Right cardiac atrium (tissue), 5 donors: ENCODE measurements around the gene ABCA3. TPM values are rescaled to one million over a fixed set of nuclear protein-coding genes. Genes with fewer than 3 reads are reported as not detected.

Experiments
- ATAC-seq, 2 donors: fragments of 200-7000 bp; cut with Tn5 transposase; one replicate each; pipeline versions ENCODE4 v1.8.0 to v1.9.1; 2020; ENCODE audit warnings: moderate library complexity in 2 of 2, mild to moderate bottlenecking in 1 of 2
- DNase-seq, 3 donors: peaks; one replicate each; pipeline ENCODE4 v3.0.0-alpha.2; 2020
- H3K27ac ChIP-seq: one replicate; pipeline ENCODE4 v1.5.1; 2013; ENCODE audit warnings: mild to moderate bottlenecking, low read length, control low read depth, moderate library complexity
- H3K27me3 ChIP-seq: one replicate; pipeline ENCODE4 v1.6.1; 2013; ENCODE audit not compliant: control insufficient read depth, insufficient read depth
- H3K4me1 ChIP-seq: one replicate; pipeline ENCODE4 v1.6.1; 2013; ENCODE audit warnings: low read length; ENCODE audit not compliant: control insufficient read depth, insufficient read depth
- H3K4me3 ChIP-seq: one replicate; pipeline ENCODE4 v1.5.1; 2013; ENCODE audit warnings: low read length, control low read depth
- H3K9me3 ChIP-seq: one replicate; pipeline ENCODE4 v1.6.1; 2013; ENCODE audit warnings: low read length; ENCODE audit not compliant: control insufficient read depth
- WGBS: extraction: QIAGEN DNeasy Blood & Tissue Kit; methylation state at CpG from one replicate; pipeline ENCODE4 v1.1.7; 2013; 5-methylcytosine and 5-hydroxymethylcytosine counted together
- intact Hi-C, 4 donors: fragments of 100-400 bp; cut with DNase I; formaldehyde crosslinking; loops; one replicate each; pipeline versions ENCODE4 v1.11.0 to v1.14.0; 2022 to 2023
- polyA plus RNA-seq: library from polyadenylated mRNA; stranded (reverse); fragments of 200-250 nt; gene quantifications from one replicate; pipeline ENCODE4 v1.2.3, GENCODE V29; 2013
- total RNA-seq, 4 donors: library from RNA; stranded (reverse); fragmentation: NEBNext Ultra II Directional; extraction: Animal tissue kit (Norgen Biotek cat#: 25700); gene quantifications; one replicate each; pipeline ENCODE4 v1.2.1, GENCODE V29; 2021
- donor health status: healthy with polysubstance abuse.
- donor health status: DM: no; HTN: yes; CAD: no.
- donor health status: DM: no; HTN: no; CAD: no.
- donor health status: DM: no; HTN: yes; CAD: no; lungs with severe emphysema.
- donor health status: DM: yes; HTN: yes; CAD: no.

Gene ABCA3
- total and polyA plus RNA-seq, 5 donors = 6.9 to 11.3 (median 8.1) TPM

- WGBS = 92% methylated on average over 30 of the region's 30 CpGs
- Histone ChIP-seq H3K27me3 (no peaks in the 10 kb centered on the region), H3K27ac (no peak overlapping the region), H3K4me1 (no peaks in the 10 kb centered on the region), H3K9me3 (no peaks in the 10 kb centered on the region), H3K4me3 (no peak overlapping the region)
- DNase-seq (peak in 1 of 3 donors; percentile 9), ATAC-seq (no peak)
- intact Hi-C loops = no loop called here
Observed at GRCh38 chr16:2308089-2308962, 32.2 kb downstream of the ABCA3 start.

- ATAC-seq (no peak), DNase-seq (no peak)
- Histone ChIP-seq H3K4me3 (no peak overlapping the region), H3K27ac (no peak overlapping the region), H3K4me1 (no peaks in the 10 kb centered on the region), H3K9me3 (no peaks in the 10 kb centered on the region), H3K27me3 (no peaks in the 10 kb centered on the region)
- intact Hi-C loops = no loop called here
- WGBS = 73% methylated on average over 10 of the region's 10 CpGs
Observed at GRCh38 chr16:2299915-2300192, 40.7 kb downstream of the ABCA3 start.

GRCh38 chr16:2299121-2299914, 41.2 kb downstream of the ABCA3 start:
- Histone ChIP-seq H3K4me1 (no peaks in the 10 kb centered on the region), H3K9me3 (no peaks in the 10 kb centered on the region), H3K4me3 (no peak overlapping the region), H3K27ac (no peak overlapping the region), H3K27me3 (no peaks in the 10 kb centered on the region)
- intact Hi-C loops = no loop called here
- WGBS = 80% methylated on average over 31 of the region's 31 CpGs
- DNase-seq (no peak), ATAC-seq (no peak)

- WGBS = 93% methylated on average over 9 of the region's 9 CpGs
- no peak for ATAC-seq
Observed at GRCh38 chr16:2298621-2299020, 41.9 kb downstream of the ABCA3 start.

GRCh38 chr16:2297506-2297860, 43.0 kb downstream of the ABCA3 start:
- ATAC-seq = no peak
- no peaks in the 10 kb centered on the region for H3K27me3 ChIP-seq
- H3K4me3 ChIP-seq = no peak overlapping the region
- DNase-seq = no peak
- intact Hi-C loops = no loop called here
- no peaks in the 10 kb centered on the region for H3K4me1 ChIP-seq
- no peak overlapping the region for H3K27ac ChIP-seq
- WGBS = 96% methylated on average over 22 of the region's 22 CpGs
- no peaks in the 10 kb centered on the region for H3K9me3 ChIP-seq

More at GRCh38 chr16:2298621-2299020, 41.9 kb downstream of the ABCA3 start:
- no peaks in the 10 kb centered on the region for H3K9me3 ChIP-seq
- H3K27ac ChIP-seq = no peak overlapping the region
- H3K4me1 ChIP-seq = no peaks in the 10 kb centered on the region
- no peak overlapping the region for H3K4me3 ChIP-seq
- DNase-seq = no peak
- no peaks in the 10 kb centered on the region for H3K27me3 ChIP-seq
- intact Hi-C loops = no loop called here

- Histone ChIP-seq H3K27me3 (no peaks in the 10 kb centered on the region), H3K4me3 (no peak overlapping the region), H3K9me3 (no peaks in the 10 kb centered on the region), H3K27ac (no peak overlapping the region), H3K4me1 (no peaks in the 10 kb centered on the region)
- intact Hi-C loops = no loop called here
- DNase-seq = peak in 1 of 3 donors; percentile 37
- ATAC-seq = peak; percentile 61 to 81
- 77% methylated on average over 23 of the region's 23 CpGs for WGBS
Observed at GRCh38 chr16:2296661-2297505, 43.6 kb downstream of the ABCA3 start.

- no peak overlapping the region for H3K4me3 ChIP-seq
- no peaks in the 10 kb centered on the region for H3K4me1 ChIP-seq
- H3K27ac ChIP-seq = no peak overlapping the region
- DNase-seq = no peak
- 88% methylated on average over 21 of the region's 21 CpGs for WGBS
- intact Hi-C loops = no loop called here
- no peaks in the 10 kb centered on the region for H3K9me3 ChIP-seq
- no peaks in the 10 kb centered on the region for H3K27me3 ChIP-seq
- no peak for ATAC-seq
Observed at GRCh38 chr16:2295056-2295798, 45.3 kb downstream of the ABCA3 start.

GRCh38 chr16:2292221-2292620, 48.3 kb downstream of the ABCA3 start:
- DNase-seq (no peak), ATAC-seq (no peak)
- H3K4me3 ChIP-seq = no peak overlapping the region
- no peaks in the 10 kb centered on the region for H3K9me3 ChIP-seq
- no peaks in the 10 kb centered on the region for H3K27me3 ChIP-seq
- intact Hi-C loops = no loop called here
- WGBS = 93% methylated on average over 9 of the region's 9 CpGs
- H3K27ac ChIP-seq = no peak overlapping the region
- H3K4me1 ChIP-seq = no peaks in the 10 kb centered on the region

GRCh38 chr16:2289282-2289681, 51.2 kb downstream of the ABCA3 start:
- DNase-seq = peak in 1 of 3 donors; percentile 52
- Histone ChIP-seq H3K4me1 (no peaks in the 10 kb centered on the region), H3K27ac (no peak overlapping the region), H3K4me3 (no peak overlapping the region), H3K9me3 (no peaks in the 10 kb centered on the region), H3K27me3 (no peaks in the 10 kb centered on the region)
- intact Hi-C loops = no loop called here
- no peak for ATAC-seq
- 91% methylated on average over 23 of the region's 23 CpGs for WGBS

- WGBS = 74% methylated on average over 8 of the region's 8 CpGs
- intact Hi-C loops = no loop called here
Observed at GRCh38 chr16:2288726-2289125, 51.8 kb downstream of the ABCA3 start.

More at GRCh38 chr16:2288726-2289125, 51.8 kb downstream of the ABCA3 start:
- Histone ChIP-seq H3K27me3 (no peaks in the 10 kb centered on the region), H3K27ac (no peak overlapping the region), H3K4me1 (no peaks in the 10 kb centered on the region), H3K9me3 (no peaks in the 10 kb centered on the region), H3K4me3 (no peak overlapping the region)
- DNase-seq (peak in 1 of 3 donors; percentile 24), ATAC-seq (no peak)
